Type B pancreatic cell (in vitro differentiated cells): ENCODE results near the gene XXYLT1. TPM values are rescaled to one million over a fixed set of nuclear protein-coding genes. Genes with fewer than 3 reads are reported as not detected.

ENCODE experiments used
- DNase-seq: peaks from one replicate; pipeline ENCODE4 v3.0.0; 2021; ENCODE audit warnings: mixed read lengths; ENCODE audit not compliant: unreplicated experiment; ENCODE audit errors: extremely low spot score
- H3K27ac Mint-ChIP-seq: 2 replicates; pipeline ENCODE4 v1.8.0; 2021; ENCODE audit warnings: mild to moderate bottlenecking, mixed read lengths
- H3K27me3 Mint-ChIP-seq: 2 replicates; pipeline ENCODE4 v1.8.0; 2021; ENCODE audit warnings: mixed read lengths
- H3K36me3 Mint-ChIP-seq: 2 replicates; pipeline ENCODE4 v1.8.0; 2021; ENCODE audit warnings: mixed read lengths
- H3K4me1 Mint-ChIP-seq: one replicate; pipeline ENCODE4 v1.8.0; 2021; ENCODE audit warnings: mixed read lengths; ENCODE audit not compliant: unreplicated experiment
- H3K4me3 Mint-ChIP-seq: 2 replicates; pipeline ENCODE4 v1.8.0; 2021; ENCODE audit warnings: mild to moderate bottlenecking, mixed read lengths
- H3K9me3 Mint-ChIP-seq: 2 replicates; pipeline ENCODE4 v1.8.0; 2021; ENCODE audit warnings: mixed read lengths
- CTCF ChIP-seq: fragments of 200-600 bp; sonication (generic); conservative IDR thresholded peaks from 2 replicates; pipeline ENCODE4 v1.5.0; 2021; ENCODE audit warnings: antibody characterized with exemption, mild to moderate bottlenecking
- total RNA-seq: library from RNA; stranded (reverse); gene quantifications from 2 replicates; pipeline ENCODE4 v1.2.1, GENCODE V29; 2021; ENCODE audit warnings: low replicate concordance

The XXYLT1 gene
- total RNA-seq, 1 donor from 2014 or later = 27.0 TPM

- H3K9me3 Mint-ChIP-seq = no peaks in the 10 kb centered on the region
- no peak overlapping the region for H3K27ac Mint-ChIP-seq
- peaks cover 50% of the 10 kb centered on the region for H3K4me1 Mint-ChIP-seq
Observed at GRCh38 chr3:195255571-195256501, 15.1 kb downstream of the XXYLT1 start.

GRCh38 chr3:195255176-195255500, 15.8 kb downstream of the XXYLT1 start:
- Mint-ChIP-seq H3K27ac (no peak overlapping the region), H3K9me3 (no peaks in the 10 kb centered on the region), H3K36me3 (peaks cover 3% of the 10 kb centered on the region), H3K4me3 (no peak overlapping the region), H3K4me1 (peaks cover 52% of the 10 kb centered on the region), H3K27me3 (no peaks in the 10 kb centered on the region)
- no peak for DNase-seq
- no peak for TF ChIP-seq CTCF

More at GRCh38 chr3:195255571-195256501, 15.1 kb downstream of the XXYLT1 start:
- no peak for TF ChIP-seq CTCF
- Mint-ChIP-seq H3K36me3 (no peaks in the 10 kb centered on the region), H3K4me3 (no peak overlapping the region), H3K27me3 (no peaks in the 10 kb centered on the region)
- no peak for DNase-seq

GRCh38 chr3:195254454-195255175, 16.3 kb downstream of the XXYLT1 start:
- Mint-ChIP-seq H3K27ac (no peak overlapping the region), H3K9me3 (no peaks in the 10 kb centered on the region), H3K27me3 (no peaks in the 10 kb centered on the region), H3K4me1 (peaks cover 52% of the 10 kb centered on the region), H3K36me3 (peaks cover 3% of the 10 kb centered on the region), H3K4me3 (no peak overlapping the region)
- no peak for DNase-seq
- no peak for TF ChIP-seq CTCF

GRCh38 chr3:195253923-195254432, 17.0 kb downstream of the XXYLT1 start:
- Mint-ChIP-seq H3K4me1 (peaks cover 56% of the 10 kb centered on the region), H3K36me3 (peaks cover 6% of the 10 kb centered on the region), H3K27ac (peak overlapping the region; percentile 85), H3K4me3 (no peak overlapping the region), H3K9me3 (no peaks in the 10 kb centered on the region), H3K27me3 (no peaks in the 10 kb centered on the region)
- no peak for TF ChIP-seq CTCF
- DNase-seq = no peak

GRCh38 chr3:195251336-195252065, 19.5 kb downstream of the XXYLT1 start:
- H3K4me1 Mint-ChIP-seq = peaks cover 54% of the 10 kb centered on the region
- H3K27me3 Mint-ChIP-seq = no peaks in the 10 kb centered on the region

More at GRCh38 chr3:195251336-195252065, 19.5 kb downstream of the XXYLT1 start:
- Mint-ChIP-seq H3K9me3 (no peaks in the 10 kb centered on the region), H3K27ac (peak overlapping the region; percentile 46), H3K4me3 (no peak overlapping the region), H3K36me3 (peaks cover 20% of the 10 kb centered on the region)
- no peak for DNase-seq
- TF ChIP-seq CTCF = no peak
